Astrocyte (in vitro differentiated cells and primary cell): Measurements from ENCODE around the gene NDUFS3. TPM values are rescaled to one million over a fixed set of nuclear protein-coding genes. Genes with fewer than 3 reads are reported as not detected.

Source experiments
- DNase-seq: peaks from one replicate; pipeline ENCODE4 v3.0.0-alpha.2; 2010; ENCODE audit warnings: low read depth
- FAIRE-seq: peaks from 2 replicates; lab custom pipeline; 2011; peaks lifted over from hg19 to GRCh38; lab: Jason Lieb, UNC
- H2AFZ ChIP-seq: 2 replicates; pipeline ENCODE4 v1.6.0; 2012; ENCODE audit warnings: low read depth, low read length, inconsistent platforms
- H3K27ac ChIP-seq: 2 replicates; pipeline ENCODE4 v1.5.1; 2011; ENCODE audit warnings: low read depth, low read length, inconsistent platforms
- H3K27me3 ChIP-seq: 2 replicates; pipeline ENCODE4 v1.6.0; 2011; ENCODE audit warnings: low read length, inconsistent platforms; ENCODE audit not compliant: insufficient read depth
- H3K36me3 ChIP-seq: 2 replicates; pipeline ENCODE4 v1.5.1; 2011; ENCODE audit warnings: low read length, inconsistent platforms; ENCODE audit not compliant: insufficient read depth
- H3K4me1 ChIP-seq: 2 replicates; pipeline ENCODE4 v1.5.1; 2011; ENCODE audit warnings: low read length, inconsistent platforms; ENCODE audit not compliant: insufficient read depth
- H3K4me2 ChIP-seq: 2 replicates; pipeline ENCODE4 v1.6.0; 2012; ENCODE audit warnings: low read length, inconsistent platforms
- H3K4me3 ChIP-seq: 2 replicates; pipeline ENCODE4 v1.5.1; 2011; ENCODE audit warnings: low read depth, mild to moderate bottlenecking, low read length, inconsistent platforms; ENCODE audit not compliant: insufficient read depth
- H3K79me2 ChIP-seq: 2 replicates; pipeline ENCODE4 v1.6.0; 2012; ENCODE audit warnings: mild to moderate bottlenecking, low read length, inconsistent platforms; ENCODE audit not compliant: insufficient read depth
- H3K9ac ChIP-seq: 2 replicates; pipeline ENCODE4 v1.6.0; 2012; ENCODE audit warnings: mild to moderate bottlenecking, low read length, inconsistent platforms
- H3K9me3 ChIP-seq: 2 replicates; pipeline ENCODE4 v1.5.1; 2012; ENCODE audit warnings: low read depth, mild to moderate bottlenecking, low read length, inconsistent platforms; ENCODE audit not compliant: insufficient read depth
- H4K20me1 ChIP-seq: 2 replicates; pipeline ENCODE4 v1.6.0; 2012; ENCODE audit warnings: low read length, inconsistent platforms; ENCODE audit not compliant: insufficient read depth
- H3K27ac Mint-ChIP-seq: one replicate; pipeline ENCODE4 v1.8.0; 2021; ENCODE audit warnings: mild to moderate bottlenecking, mixed read lengths; ENCODE audit not compliant: unreplicated experiment
- H3K27me3 Mint-ChIP-seq: one replicate; pipeline ENCODE4 v1.8.0; 2021; ENCODE audit warnings: low read depth, mixed read lengths; ENCODE audit not compliant: unreplicated experiment
- H3K36me3 Mint-ChIP-seq: one replicate; pipeline ENCODE4 v1.8.0; 2021; ENCODE audit warnings: low read depth, mixed read lengths; ENCODE audit not compliant: unreplicated experiment
- H3K4me1 Mint-ChIP-seq: one replicate; pipeline ENCODE4 v1.8.0; 2021; ENCODE audit warnings: low read depth, mixed read lengths; ENCODE audit not compliant: unreplicated experiment
- H3K4me3 Mint-ChIP-seq: one replicate; pipeline ENCODE4 v1.8.0; 2021; ENCODE audit warnings: mild to moderate bottlenecking, moderate library complexity, mixed read lengths; ENCODE audit not compliant: unreplicated experiment
- H3K9me3 Mint-ChIP-seq: one replicate; pipeline ENCODE4 v1.8.0; 2021; ENCODE audit warnings: mild to moderate bottlenecking, mixed read lengths; ENCODE audit not compliant: unreplicated experiment
- EZH2 ChIP-seq: IDR thresholded peaks from 2 replicates; pipeline ENCODE4 v1.6.1; 2012; ENCODE audit warnings: mild to moderate bottlenecking, low read length, inconsistent platforms; ENCODE audit not compliant: insufficient read depth
- total RNA-seq: library from RNA; stranded (reverse); gene quantifications from 2 replicates; pipeline ENCODE4 v1.2.1, GENCODE V29; 2021
- TF ChIP-seq, protein P1 (sequence below): IDR thresholded peaks from 2 replicates; pipeline ENCODE4 v1.5.1; 2011; ENCODE audit warnings: low read depth, mild to moderate bottlenecking, inconsistent platforms, low read length, moderate library complexity; ENCODE audit not compliant: insufficient read depth

Gene NDUFS3
- total RNA-seq, 1 donor from 2014 or later: 80.7 TPM

DNA sequence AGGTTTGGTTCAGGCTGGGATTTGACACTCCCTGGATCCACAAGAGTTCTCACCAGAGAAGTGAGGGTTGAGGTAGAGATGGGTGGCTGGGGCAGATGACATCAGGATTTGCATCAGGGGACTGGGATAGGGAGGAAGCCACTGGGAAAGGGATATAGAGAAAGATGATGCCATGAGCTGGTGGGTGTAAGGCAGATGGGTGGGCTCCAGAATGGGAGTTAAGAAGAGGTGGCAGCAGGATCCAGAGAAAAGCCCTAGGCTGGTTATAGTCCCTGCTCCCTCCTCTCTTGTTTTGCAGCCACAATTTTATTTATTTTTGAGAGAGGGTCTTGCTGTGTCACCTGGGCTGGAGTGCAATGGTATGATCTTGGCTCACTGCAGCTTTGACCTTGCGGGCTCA is 17.1 kb downstream of the NDUFS3 start:
- no peak overlapping the region for H3K4me3 ChIP-seq
- H3K27ac ChIP-seq: no peak overlapping the region
- no peak overlapping the region for H2AFZ ChIP-seq
- Mint-ChIP-seq H3K27me3 (peaks cover 39% of the 10 kb centered on the region), H3K27ac (no peak overlapping the region), H3K36me3 (no peaks in the 10 kb centered on the region), H3K9me3 (no peaks in the 10 kb centered on the region), H3K4me3 (peak overlapping the region; percentile 68), H3K4me1 (no peaks in the 10 kb centered on the region)
- no peaks in the 10 kb centered on the region for H3K79me2 ChIP-seq
- no peak for TF ChIP-seq EZH2
- TF ChIP-seq, protein P1, sequence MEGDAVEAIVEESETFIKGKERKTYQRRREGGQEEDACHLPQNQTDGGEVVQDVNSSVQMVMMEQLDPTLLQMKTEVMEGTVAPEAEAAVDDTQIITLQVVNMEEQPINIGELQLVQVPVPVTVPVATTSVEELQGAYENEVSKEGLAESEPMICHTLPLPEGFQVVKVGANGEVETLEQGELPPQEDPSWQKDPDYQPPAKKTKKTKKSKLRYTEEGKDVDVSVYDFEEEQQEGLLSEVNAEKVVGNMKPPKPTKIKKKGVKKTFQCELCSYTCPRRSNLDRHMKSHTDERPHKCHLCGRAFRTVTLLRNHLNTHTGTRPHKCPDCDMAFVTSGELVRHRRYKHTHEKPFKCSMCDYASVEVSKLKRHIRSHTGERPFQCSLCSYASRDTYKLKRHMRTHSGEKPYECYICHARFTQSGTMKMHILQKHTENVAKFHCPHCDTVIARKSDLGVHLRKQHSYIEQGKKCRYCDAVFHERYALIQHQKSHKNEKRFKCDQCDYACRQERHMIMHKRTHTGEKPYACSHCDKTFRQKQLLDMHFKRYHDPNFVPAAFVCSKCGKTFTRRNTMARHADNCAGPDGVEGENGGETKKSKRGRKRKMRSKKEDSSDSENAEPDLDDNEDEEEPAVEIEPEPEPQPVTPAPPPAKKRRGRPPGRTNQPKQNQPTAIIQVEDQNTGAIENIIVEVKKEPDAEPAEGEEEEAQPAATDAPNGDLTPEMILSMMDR: no peak
- no peak for DNase-seq
- peaks cover 2% of the 10 kb centered on the region for H3K4me1 ChIP-seq
- H3K4me2 ChIP-seq: no peak overlapping the region
- H3K9ac ChIP-seq: no peak overlapping the region
- no peaks in the 10 kb centered on the region for H3K36me3 ChIP-seq
- H4K20me1 ChIP-seq: no peaks in the 10 kb centered on the region
- H3K9me3 ChIP-seq: no peaks in the 10 kb centered on the region
- no peak for FAIRE-seq
- H3K27me3 ChIP-seq: peaks cover 35% of the 10 kb centered on the region

DNA sequence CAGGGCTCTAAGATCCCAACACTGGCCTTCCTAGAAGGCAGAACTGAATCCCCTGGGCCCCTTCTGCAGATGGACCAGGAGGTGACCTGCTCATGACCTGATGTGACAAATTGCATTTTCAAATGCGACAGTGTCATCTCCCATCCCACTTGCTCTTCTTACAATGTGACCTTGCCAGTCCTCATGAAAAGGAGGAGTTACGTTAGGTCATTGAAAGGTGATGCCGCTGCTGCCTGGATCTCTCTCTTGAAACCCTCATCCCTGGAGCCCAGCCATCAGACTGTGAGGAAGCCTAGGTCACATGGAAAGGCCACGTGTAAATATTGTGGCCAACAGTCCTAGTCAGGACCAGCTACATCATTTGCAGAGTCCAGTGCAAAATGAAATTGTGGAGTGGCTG is 21.0 kb downstream of the NDUFS3 start:
- Histone ChIP-seq H3K4me1 (no peaks in the 10 kb centered on the region), H3K27ac (no peak overlapping the region), H3K79me2 (no peaks in the 10 kb centered on the region), H3K4me3 (no peak overlapping the region), H2AFZ (no peak overlapping the region), H3K27me3 (peaks cover 7% of the 10 kb centered on the region), H4K20me1 (no peaks in the 10 kb centered on the region), H3K4me2 (no peak overlapping the region), H3K36me3 (no peaks in the 10 kb centered on the region), H3K9me3 (no peaks in the 10 kb centered on the region), H3K9ac (no peak overlapping the region)
- DNase-seq (no peak), FAIRE-seq (no peak)
- Mint-ChIP-seq H3K9me3 (no peaks in the 10 kb centered on the region), H3K4me3 (no peak overlapping the region), H3K4me1 (no peaks in the 10 kb centered on the region), H3K27ac (no peak overlapping the region), H3K36me3 (no peaks in the 10 kb centered on the region), H3K27me3 (peaks cover 14% of the 10 kb centered on the region)
- TF ChIP-seq, protein P1: no peak
- no peak for TF ChIP-seq EZH2

DNA sequence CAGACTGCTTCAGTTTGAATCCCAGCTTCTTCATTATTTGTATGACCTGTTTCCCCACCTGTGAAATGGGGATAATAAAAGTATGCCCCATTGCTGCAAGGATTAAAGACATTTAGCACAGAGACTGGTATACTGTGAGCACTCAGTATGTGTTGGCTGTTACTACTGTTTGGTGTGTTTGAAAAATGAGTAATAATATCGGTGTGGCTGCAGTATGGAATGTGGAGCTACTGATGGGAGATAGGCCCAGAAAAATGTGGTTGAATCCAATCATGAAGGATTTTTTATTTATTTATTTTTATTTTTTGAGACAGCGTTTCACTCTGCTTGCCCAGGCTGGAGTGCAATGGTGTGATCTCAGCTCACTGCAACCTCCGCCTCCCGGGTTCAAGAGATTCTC is 24.4 kb downstream of the NDUFS3 start:
- H3K4me1 Mint-ChIP-seq: peaks cover 23% of the 10 kb centered on the region
- H3K27me3 ChIP-seq: no peaks in the 10 kb centered on the region
- no peaks in the 10 kb centered on the region for H3K79me2 ChIP-seq
- H3K4me1 ChIP-seq: peaks cover 19% of the 10 kb centered on the region
- no peak overlapping the region for H3K27ac Mint-ChIP-seq
- no peak for TF ChIP-seq EZH2
- TF ChIP-seq, protein P1: no peak
- no peak overlapping the region for H3K4me3 ChIP-seq
- H4K20me1 ChIP-seq: no peaks in the 10 kb centered on the region
- no peaks in the 10 kb centered on the region for H3K9me3 ChIP-seq
- peaks cover 4% of the 10 kb centered on the region for H3K27me3 Mint-ChIP-seq
- H3K9me3 Mint-ChIP-seq: no peaks in the 10 kb centered on the region
- H3K4me2 ChIP-seq: no peak overlapping the region
- H3K9ac ChIP-seq: no peak overlapping the region
- H3K36me3 ChIP-seq: no peaks in the 10 kb centered on the region
- peak; percentile 49 for DNase-seq
- H3K36me3 Mint-ChIP-seq: no peaks in the 10 kb centered on the region
- no peak overlapping the region for H2AFZ ChIP-seq
- no peak overlapping the region for H3K4me3 Mint-ChIP-seq
- no peak for FAIRE-seq
- no peak overlapping the region for H3K27ac ChIP-seq
